ENCODE results near the gene PAQR5.
A peak's percentile ranks its signal among the peaks of the same experiment; 100 is the strongest.

Gene PAQR5

DNA sequence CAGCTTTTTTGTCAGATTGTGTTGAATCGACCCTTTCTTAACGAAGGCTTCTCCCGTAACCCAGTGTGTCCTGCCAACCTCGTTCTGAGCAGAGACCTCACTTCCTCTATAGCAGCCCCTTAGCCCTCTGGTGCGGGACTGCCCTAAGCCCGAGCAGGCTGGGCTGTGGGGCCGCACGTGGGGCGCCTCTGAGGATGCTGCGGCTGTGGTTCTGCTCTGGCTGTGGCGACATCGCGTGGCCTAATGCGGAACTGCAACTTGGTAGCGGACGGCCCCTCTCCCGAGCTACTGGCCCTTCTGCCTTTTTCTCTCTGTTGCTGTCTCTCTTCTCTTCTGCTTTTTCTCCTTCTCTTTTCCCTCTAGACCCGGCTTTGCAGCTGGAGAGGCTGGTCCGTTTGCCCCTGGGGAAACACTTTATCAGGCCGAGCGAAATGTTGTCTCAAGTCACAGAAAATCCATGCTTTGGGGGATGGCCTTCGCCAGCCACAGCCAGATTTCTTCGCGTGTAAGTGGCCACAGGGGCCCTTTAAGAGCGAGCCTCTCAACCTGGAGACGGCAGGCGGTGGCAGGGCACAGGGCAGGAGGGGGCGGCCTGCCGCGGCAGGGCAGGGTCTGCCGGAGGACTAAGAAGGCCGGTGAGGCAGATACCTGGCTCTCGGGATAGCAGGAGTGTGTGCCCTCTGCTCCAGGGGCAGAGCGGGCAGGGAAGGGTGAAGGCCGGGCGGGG is 96.0 kb downstream of the PAQR5 start:
- peak; percentile 53 for DNase-seq

- no peak for DNase-seq
Observed at GRCh38 chr15:69395460-69395859, 96.7 kb downstream of the PAQR5 start.

GRCh38 chr15:69395991-69396390 is 97.3 kb downstream of the PAQR5 start:
- no peak for DNase-seq

DNA sequence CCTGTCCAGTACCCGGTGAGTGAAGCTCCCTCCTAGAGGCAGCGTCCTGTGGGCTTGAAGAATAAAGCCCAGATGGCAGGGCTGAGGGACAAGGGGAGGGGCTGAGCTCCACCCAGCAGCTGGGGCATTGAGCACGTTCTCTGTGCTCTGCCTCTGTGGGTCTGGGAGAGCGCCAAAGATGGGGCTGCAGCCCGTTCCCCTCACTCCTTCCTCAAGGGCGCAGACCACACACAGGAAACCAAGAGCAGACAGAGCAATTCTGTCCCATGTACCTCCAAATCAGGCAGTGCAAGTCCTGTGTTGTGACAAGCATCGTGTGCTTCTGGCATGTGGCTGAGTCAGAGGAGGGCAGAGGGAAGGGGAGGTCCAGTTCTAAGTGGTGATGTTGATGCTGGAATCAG is 99.8 kb downstream of the PAQR5 start:
- DNase-seq = no peak

GRCh38 chr15:69400850-69401249 is 102.1 kb downstream of the PAQR5 start:
- no peak for DNase-seq

- no peak for DNase-seq
Observed at GRCh38 chr15:69402816-69403215, 104.1 kb downstream of the PAQR5 start.

DNA sequence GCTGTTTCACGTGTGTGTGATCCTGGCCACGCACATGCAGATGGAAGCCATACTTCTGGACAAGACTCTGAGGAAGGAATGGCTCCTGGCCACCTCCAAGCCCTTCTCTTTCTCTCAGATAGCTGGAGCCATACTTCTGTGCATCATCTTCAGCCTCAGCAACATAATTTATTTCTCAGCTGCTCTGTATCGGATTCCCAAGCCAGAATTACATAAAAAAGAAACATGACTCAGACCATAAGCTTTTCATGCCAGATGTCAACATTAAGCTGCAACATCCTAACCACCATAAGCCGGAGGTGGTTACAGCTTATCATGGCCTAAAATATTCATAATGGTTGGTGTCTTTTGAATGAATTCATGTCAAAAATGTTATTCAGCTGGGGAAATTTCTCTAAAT is 104.9 kb downstream of the PAQR5 start:
- no peak for DNase-seq

DNA sequence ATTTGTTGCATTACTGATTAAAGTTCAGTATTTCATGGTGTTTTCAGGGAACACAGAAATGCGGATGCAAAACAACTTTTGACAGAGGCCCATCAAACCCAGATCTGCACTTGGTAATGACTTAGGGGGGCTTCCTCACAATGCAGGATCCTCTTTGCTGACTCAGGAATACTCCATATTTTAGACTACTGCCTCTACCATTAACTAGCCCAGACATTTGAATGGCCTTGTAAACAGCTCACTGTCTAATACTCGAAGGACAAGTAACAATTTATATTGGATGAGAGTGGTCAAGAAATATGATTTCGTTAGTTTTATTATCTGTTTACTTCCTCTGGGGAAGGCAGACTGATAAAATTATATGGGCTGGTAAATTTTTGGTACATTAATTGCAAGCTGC is 106.4 kb downstream of the PAQR5 start:
- DNase-seq = no peak

DNA sequence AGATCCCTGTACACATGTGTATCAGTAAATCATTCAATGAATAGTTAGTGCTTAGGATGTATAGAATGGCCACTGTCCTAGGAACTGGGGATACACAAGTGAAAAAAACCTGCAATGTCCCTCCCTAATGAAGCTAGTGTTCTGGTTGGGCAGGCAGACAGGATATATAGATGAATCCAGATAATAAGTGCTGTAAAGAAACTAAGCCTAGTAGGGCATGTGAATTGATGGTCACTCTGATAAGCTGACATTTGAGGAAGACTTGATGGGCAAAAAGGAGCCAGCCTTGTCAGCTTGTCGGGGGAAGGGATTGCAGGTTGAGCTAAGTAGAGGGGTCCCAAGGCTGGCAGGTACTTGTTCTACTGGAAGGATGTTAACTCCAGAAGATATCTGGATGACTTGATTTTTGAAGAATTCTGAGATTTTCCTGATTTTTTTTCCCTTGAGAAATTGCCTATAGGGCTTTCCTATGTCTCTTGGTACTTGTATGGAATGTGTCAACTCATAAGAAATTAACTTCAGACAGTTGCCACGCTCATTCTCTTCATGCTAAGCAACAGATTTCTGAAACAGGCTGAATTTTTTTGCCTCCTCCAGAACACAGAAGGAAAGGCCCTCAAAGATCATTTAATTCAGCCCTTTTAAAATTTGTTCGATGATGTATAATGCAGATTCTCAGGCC is 109.1 kb downstream of the PAQR5 start:
- DNase-seq = no peak

GRCh38 chr15:69408841-69409240 is 110.1 kb downstream of the PAQR5 start:
- DNase-seq = no peak

DNA sequence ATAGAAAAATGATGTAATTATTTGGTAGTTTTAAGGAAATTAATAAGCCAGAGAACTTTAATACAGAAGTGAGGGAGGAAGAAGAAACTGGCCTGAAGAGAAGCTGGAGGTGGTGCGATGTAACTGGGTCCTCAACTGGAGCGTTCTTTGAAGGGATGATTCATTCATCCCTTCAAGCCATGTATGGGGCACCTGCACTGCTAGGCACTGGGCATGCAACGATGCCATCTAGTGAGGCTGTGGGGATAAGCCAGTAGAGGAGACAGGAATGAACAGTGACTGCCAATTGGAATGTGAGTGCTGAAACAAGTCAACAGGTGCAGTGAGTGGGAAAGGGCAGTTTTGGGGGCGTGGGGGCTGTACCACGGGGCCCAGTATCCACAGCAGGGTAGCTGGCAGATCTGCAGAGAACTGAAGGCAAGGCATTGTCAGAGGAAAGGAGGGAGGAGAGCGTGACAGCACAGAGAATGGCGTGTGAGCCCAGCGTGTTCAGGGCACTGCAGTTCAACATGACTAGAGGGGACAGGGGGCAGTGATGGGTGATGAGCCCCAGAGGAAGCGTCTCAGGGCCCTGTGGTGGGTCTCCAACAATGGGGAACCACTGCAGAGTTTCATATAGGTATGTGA is 111.6 kb downstream of the PAQR5 start:
- peak; percentile 51 for DNase-seq

GRCh38 chr15:69412274-69412673 is 113.6 kb downstream of the PAQR5 start:
- DNase-seq = no peak

- DNase-seq = no peak
Observed at GRCh38 chr15:69412701-69413100, 114.0 kb downstream of the PAQR5 start.

DNA sequence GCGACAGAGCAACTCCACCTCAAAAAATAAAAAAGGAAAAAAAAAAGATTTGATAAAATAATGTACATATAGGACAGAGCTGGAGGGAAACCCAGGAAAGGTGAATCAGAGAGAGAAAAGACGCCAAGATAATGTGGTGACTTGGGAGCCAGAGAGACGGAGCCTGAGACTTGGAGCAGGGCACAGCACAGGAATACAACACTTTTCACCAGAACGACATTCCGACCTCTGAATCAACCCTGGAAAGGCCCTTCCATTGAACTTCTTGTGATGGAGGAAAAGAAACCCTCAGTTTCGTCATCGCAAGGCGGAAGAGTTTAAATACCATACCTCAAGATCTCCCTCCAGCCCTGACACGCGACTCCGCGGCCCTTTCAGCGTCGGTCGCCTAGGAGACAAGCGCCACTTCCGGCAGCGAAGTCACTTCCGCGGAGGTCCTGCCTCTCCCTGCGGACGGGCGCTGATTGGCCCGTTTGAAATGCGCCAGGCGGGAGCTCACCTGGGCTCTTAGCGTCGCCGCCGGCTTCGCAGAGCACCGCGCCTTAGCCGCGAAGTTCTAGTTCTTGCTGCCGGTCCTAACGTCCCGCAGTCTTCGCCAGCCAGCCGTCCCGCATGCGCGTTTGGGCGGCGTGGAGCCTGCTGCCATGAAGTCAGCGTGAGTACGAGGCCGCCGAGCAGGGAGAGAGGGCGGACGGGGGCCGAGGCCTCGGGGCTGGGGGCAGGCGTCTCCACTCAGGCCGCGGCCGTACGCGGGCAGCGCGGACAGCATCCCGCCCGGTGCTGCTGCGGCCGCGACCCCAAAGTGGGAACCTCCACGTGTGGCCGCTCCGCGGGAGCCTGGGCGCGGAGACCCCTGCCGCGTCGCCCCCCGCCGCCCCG is 115.3 kb downstream of the PAQR5 start, which contains the start of gene KIF23:
TSS of gene KIF23 (plus strand) at position 528 of the 879 bp plus-strand sequence. CDS start at position 645, 117 bp downstream.
- peak; percentile 95 for DNase-seq

DNA sequence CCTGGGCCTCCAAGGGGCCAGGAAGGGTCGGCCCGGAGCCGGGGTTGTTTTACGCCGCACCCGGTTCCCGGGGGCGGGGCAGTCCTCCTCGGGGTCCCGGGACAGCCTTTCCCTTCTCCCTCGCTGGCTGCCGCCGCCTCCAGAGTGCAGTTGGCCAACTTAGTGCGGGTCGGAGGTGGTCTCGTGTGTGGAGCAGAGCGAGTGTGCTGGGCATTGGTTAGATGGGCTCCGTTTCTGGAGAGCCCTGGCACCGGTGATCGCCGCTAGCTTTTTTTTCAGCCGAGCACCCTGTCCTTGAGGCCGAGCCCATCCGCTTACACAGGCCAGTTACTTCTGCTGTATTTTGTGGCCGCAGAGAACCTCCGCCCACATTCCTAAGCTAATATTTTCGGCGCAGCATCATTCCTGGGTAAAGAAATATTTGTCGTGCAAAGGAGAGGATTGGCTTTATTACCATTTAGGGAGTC is 116.0 kb downstream of the PAQR5 start:
- no peak for DNase-seq

- no peak for DNase-seq
Observed at GRCh38 chr15:69415381-69415780, 116.7 kb downstream of the PAQR5 start.

DNA sequence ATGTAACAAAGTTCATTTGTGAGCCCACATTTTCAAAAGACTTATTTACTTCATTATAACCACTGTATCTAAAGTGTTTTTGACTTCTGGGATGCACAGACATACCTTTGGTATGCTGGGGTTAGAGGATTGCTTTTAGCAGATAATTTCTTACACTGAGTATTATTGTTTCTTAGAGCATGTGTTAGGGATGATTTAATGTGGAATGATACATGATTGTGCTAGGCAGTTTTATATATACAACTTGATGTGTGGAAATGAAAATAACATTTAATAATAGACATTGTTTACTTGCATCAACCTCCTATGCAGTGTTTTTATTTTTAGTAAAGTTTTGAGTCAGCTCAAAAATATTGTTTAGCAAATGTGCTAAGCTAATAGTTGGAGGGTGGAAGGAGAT is 118.9 kb downstream of the PAQR5 start:
- DNase-seq = no peak

- no peak for DNase-seq
Observed at GRCh38 chr15:69421498-69421897, 122.8 kb downstream of the PAQR5 start.

DNA sequence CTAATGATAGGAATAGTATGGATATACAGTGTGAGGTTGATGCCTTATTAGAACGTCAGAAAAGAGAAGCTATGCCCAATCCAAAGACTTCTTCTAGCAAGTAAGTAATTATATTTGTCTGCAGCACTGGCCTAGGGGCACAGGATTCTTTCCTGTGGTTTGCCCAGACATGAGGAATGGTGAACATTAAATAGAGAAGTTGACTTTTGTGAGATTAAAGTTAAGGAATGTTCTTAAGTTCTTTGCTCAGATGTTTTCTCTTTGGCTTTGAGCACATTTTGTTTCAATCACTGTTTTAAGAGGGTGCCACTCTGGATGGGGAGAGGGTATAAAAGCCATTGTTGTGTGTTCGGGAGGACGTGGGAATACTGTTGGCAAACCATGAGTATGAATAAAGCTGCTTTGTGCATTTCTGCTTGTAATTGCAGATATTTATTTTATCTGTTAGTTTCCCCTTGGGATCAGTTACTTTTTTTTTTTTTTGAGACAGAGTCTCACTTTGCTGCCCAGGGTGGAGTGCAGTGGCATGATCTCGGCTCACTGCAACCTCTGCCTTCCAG is 123.7 kb downstream of the PAQR5 start:
- DNase-seq = no peak

GRCh38 chr15:69424001-69424400 is 125.3 kb downstream of the PAQR5 start:
- DNase-seq = no peak

- no peak for DNase-seq
Observed at GRCh38 chr15:69424748-69425413, 126.2 kb downstream of the PAQR5 start.

DNA sequence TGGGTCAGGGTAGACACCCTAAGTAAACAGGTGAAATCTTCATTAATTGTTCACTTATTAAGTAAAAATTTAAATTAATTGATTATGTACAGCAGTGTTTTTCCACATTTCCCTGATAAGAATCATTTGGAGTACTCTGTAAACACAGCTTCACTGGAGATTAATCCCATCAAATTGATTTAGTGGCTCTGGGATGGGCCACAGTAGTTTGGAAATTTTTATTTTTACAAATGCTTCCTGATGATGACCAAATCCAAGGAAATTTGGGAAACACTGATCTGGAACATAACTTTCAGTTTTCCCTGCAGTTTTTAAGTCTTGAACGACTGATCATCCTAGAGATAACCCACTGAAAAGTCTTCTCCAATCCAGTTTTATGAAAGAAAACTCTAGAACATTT is 135.1 kb downstream of the PAQR5 start:
- no peak for DNase-seq
